CD4-positive, alpha-beta T cell treated with Interleukin-10 for 1 hour (primary cell): ENCODE results near the gene RTL1.

Experiments
- DNase-seq: peaks from one replicate; pipeline ENCODE4 v3.0.0-alpha.2; 2020

Gene RTL1

GRCh38 chr14:100845341-100845740, 58.2 kb downstream of the RTL1 start:
- DNase-seq: no peak

- DNase-seq: no peak
Measured at GRCh38 chr14:100844846-100845245, 58.7 kb downstream of the RTL1 start.

GRCh38 chr14:100844421-100844820, 59.1 kb downstream of the RTL1 start:
- no peak for DNase-seq

GRCh38 chr14:100844082-100844408, 59.5 kb downstream of the RTL1 start:
- DNase-seq: no peak

- no peak for DNase-seq
Measured at GRCh38 chr14:100842799-100843198, 60.7 kb downstream of the RTL1 start.

- DNase-seq: no peak
Measured at GRCh38 chr14:100841761-100842403, 61.6 kb downstream of the RTL1 start.

GRCh38 chr14:100841066-100841760, 62.3 kb downstream of the RTL1 start:
- no peak for DNase-seq

GRCh38 chr14:100840286-100841065, 63.0 kb downstream of the RTL1 start:
- DNase-seq: no peak

- DNase-seq: no peak
Measured at GRCh38 chr14:100839681-100840111, 63.8 kb downstream of the RTL1 start.

GRCh38 chr14:100839315-100839585, 64.3 kb downstream of the RTL1 start:
- DNase-seq: no peak

- DNase-seq: no peak
Measured at GRCh38 chr14:100838493-100839314, 64.8 kb downstream of the RTL1 start.

GRCh38 chr14:100837805-100838350, 65.6 kb downstream of the RTL1 start:
- DNase-seq: no peak

GRCh38 chr14:100836941-100837804, 66.3 kb downstream of the RTL1 start:
- no peak for DNase-seq

- no peak for DNase-seq
Measured at GRCh38 chr14:100836311-100836805, 67.2 kb downstream of the RTL1 start.

- no peak for DNase-seq
Measured at GRCh38 chr14:100835548-100836310, 67.8 kb downstream of the RTL1 start.

GRCh38 chr14:100834794-100835547, 68.6 kb downstream of the RTL1 start:
- DNase-seq: no peak

GRCh38 chr14:100834082-100834793, 69.3 kb downstream of the RTL1 start:
- no peak for DNase-seq

- no peak for DNase-seq
Measured at GRCh38 chr14:100832311-100832960, 71.1 kb downstream of the RTL1 start.

- no peak for DNase-seq
Measured at GRCh38 chr14:100830681-100831080, 72.8 kb downstream of the RTL1 start.
